ENCODE results near the gene LYST.

LYST gene

DNA sequence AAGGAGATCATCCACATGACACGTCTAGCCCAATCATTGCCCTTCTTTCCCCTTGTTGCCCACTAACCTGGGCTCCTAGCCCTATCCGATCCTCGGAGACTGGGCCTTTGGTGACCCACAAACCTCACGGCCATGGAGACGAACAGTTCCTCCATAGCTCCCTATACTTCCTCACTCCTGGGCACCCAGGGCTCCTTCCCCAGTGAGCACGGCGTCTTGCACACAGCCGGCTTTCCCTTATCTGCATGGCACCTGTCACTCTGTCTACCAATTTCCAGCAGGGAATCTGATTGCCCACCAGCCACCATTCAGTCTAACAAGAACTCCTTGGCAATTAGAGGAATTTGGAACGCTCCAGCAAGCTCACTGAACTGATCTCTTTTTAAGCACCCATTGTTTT, 220.2 kb downstream of the LYST start:
- TF ChIP-seq, protein P1, sequence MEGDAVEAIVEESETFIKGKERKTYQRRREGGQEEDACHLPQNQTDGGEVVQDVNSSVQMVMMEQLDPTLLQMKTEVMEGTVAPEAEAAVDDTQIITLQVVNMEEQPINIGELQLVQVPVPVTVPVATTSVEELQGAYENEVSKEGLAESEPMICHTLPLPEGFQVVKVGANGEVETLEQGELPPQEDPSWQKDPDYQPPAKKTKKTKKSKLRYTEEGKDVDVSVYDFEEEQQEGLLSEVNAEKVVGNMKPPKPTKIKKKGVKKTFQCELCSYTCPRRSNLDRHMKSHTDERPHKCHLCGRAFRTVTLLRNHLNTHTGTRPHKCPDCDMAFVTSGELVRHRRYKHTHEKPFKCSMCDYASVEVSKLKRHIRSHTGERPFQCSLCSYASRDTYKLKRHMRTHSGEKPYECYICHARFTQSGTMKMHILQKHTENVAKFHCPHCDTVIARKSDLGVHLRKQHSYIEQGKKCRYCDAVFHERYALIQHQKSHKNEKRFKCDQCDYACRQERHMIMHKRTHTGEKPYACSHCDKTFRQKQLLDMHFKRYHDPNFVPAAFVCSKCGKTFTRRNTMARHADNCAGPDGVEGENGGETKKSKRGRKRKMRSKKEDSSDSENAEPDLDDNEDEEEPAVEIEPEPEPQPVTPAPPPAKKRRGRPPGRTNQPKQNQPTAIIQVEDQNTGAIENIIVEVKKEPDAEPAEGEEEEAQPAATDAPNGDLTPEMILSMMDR (conservative IDR thresholded peaks at IDR 0.05; ENCODE audit: control insufficient read depth, insufficient read depth, low read depth, low read length): no peak

DNA sequence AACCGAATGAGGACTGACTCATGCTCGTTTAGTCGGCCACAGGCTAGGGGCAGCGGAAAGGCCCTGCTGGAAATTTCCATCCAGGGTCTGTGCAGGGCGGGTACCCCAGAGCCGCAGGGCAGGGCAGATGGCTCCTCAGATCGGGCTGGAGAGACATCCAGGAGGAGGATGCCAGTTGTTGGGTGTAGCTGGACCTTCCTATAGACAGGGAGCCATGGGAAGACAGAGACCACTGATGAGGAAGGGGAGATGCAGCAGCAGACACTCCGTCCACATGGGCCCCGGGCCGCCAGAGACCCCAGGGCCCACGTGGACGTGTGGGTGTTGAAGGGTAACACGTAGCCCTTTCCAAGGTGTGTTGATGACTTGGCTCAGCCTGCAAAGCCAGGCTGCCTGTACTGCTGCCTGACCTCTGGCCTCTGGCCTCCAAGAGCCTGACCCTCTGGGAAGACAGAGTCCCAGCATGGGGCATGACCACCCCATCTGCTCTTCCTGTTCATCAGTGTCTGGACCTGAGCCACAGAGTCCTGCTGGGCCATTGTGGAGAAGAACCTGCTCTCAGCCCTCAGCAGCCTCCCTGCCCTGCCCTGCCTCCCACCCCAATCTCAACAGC, 221.9 kb downstream of the LYST start:
- DNase-seq (ENCODE audit: low read depth): no peak
- no peak overlapping the region for H3K4me3 ChIP-seq (ENCODE audit: control insufficient read depth, low read depth, low read length)
- TF ChIP-seq, protein P1 (conservative IDR thresholded peaks at IDR 0.05; ENCODE audit: control insufficient read depth, insufficient read depth, low read depth, low read length): no peak

More for the DNA sequence above, 220.2 kb downstream of the LYST start:
- no peak for DNase-seq (ENCODE audit: low read depth)
- H3K4me3 ChIP-seq (ENCODE audit: control insufficient read depth, low read depth, low read length): no peak overlapping the region

DNA sequence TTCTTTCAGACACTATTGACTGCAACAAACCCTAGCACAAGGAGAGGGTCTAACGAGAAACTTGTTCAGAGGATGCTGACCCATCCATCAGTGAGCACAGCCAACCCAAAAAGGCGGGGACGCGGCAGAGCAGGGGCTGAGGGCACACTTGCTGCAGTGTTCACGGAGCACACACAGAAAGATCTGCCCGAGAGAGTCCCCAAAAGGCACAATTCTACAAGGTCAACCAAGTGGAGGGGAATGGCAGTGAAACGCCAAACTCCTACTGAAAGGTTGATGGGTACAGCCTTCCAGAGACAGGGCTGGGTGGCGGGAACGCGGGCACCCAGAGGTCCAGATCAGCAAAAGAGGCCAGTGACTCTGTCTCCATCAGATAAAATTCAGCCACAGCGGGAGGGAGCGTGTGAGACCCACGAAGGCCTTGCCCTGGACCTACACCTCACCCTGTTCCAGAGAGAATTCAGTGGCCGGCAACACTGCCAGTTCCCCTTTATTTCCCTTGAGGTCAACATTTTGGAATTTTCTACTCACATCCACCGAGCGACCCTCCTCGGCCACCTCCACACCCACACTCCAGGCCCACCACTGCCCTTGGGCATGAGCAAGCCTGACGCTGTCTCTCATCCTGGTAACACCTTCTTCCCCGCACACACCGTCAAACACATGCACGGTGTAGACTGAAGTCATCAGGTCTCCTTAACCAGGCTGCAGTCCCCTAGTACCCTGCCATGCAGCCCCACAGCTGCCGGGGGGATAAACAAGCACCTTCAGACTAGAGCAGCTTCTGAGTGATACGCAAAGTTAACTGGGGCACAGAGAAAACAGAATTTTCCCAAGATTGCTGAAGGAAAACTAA, 222.6 kb downstream of the LYST start:
- TF ChIP-seq, protein P1 (conservative IDR thresholded peaks at IDR 0.05; ENCODE audit: control insufficient read depth, insufficient read depth, low read depth, low read length): no peak
- no peak for DNase-seq (ENCODE audit: low read depth)
- no peak overlapping the region for H3K4me3 ChIP-seq (ENCODE audit: control insufficient read depth, low read depth, low read length)

DNA sequence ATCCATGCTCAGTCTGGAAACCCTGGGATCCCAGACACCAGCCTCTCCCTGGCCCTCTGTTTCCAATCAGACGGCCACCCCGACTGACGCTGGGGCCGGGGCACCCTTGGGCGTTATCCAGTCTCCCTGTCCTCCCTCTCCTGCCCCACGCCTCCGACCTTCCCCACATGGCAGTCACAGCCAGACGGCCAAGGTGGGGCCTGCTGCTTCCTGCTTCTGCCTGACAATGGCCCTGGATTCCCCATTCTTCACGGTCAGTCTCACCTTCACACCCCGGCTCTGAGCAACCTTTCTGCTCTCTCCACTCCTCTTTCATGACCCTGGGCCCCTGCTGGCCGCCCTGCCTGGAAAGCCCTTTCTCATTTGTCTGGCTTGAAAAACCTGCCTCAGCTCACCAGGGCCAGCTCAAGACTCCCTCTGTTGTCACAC, 223.7 kb downstream of the LYST start:
- DNase-seq (ENCODE audit: low read depth): no peak

DNA sequence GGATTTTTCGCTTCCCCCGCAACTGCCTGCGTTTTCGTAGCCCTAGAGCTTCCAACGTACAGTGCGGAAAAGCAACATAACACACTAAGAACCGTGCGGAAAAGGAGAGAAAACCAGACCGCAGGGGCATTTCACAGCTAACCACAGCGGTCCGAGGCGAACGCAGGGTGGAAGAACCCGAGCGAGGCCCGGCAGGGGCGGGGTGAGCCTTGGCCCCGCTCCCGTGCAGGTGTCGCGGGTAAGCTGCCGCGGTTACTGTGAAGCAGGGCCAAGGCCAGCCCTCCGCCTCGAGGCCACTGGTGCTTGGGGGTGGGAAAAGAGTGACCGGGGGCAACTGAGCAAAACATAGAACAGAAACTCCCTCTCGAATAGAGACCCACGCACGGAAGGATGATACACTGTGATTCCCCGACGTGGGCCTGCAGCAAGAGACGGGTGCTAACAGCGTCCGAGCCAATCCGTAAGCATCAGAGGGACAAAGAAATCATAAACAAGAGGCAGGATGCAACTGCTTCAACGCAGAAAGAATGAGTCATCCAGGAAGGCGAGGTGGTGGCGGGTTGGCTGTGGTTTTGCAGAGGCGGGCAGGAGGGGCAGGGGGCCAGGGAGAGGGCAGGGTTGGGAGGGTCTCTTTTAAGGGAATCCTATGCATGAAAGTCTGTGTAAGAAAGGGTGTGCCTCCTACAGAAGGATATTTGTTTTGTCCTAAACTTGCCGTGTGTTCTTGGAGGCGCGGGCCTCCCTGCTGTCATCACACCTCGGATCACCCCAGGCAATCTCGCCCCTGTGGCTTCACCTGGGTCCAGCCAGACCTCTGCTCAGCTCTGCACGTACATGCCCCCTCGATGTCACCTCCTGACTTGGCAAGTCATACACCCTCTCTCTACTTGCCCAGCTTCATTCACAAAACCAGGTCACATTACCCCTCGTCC, 224.4 kb downstream of the LYST start:
- DNase-seq (ENCODE audit: low read depth): peak; percentile 66
- no peak overlapping the region for H3K4me3 ChIP-seq (ENCODE audit: control insufficient read depth, low read depth, low read length)
- TF ChIP-seq, protein P1 (conservative IDR thresholded peaks at IDR 0.05; ENCODE audit: control insufficient read depth, insufficient read depth, low read depth, low read length): no peak

More for the DNA sequence above, 223.7 kb downstream of the LYST start:
- TF ChIP-seq, protein P1 (conservative IDR thresholded peaks at IDR 0.05; ENCODE audit: control insufficient read depth, insufficient read depth, low read depth, low read length): no peak
- H3K4me3 ChIP-seq (ENCODE audit: control insufficient read depth, low read depth, low read length): no peak overlapping the region

DNA sequence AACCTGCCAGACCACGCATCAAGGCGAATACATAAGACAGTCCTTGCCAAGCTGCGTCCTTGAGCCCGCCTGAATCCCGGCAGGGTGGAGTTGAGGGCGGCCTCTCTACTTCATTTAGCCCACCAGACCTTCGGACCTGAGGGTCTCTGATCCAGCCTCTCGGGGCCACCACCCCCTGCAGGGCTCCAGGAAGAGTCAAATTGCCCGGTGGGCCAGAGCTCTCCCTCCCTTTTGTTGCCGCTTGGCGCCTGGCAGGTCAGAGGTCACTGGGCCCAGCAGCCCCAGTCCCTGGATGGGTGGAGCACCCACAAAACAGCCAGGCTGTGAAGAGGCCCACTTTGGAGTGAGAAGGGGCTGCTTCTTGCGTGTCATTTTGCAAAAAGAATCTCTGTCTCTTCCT, 226.1 kb downstream of the LYST start:
- TF ChIP-seq, protein P1 (conservative IDR thresholded peaks at IDR 0.05; ENCODE audit: control insufficient read depth, insufficient read depth, low read depth, low read length): no peak

More for the DNA sequence above, 226.1 kb downstream of the LYST start:
- no peak for DNase-seq (ENCODE audit: low read depth)
- H3K4me3 ChIP-seq (ENCODE audit: control insufficient read depth, low read depth, low read length): no peak overlapping the region

All from fibroblast of mammary gland (primary cell).